Measurements from ENCODE around the gene SMURF1.
A peak's percentile ranks its signal among the peaks of the same experiment; 100 is the strongest.
"Not testable (repeated sequence)": the region's sequence is repeated elsewhere in the genome, so short reads cannot be mapped to it uniquely, and the experiment has no call there.

SMURF1 gene

DNA sequence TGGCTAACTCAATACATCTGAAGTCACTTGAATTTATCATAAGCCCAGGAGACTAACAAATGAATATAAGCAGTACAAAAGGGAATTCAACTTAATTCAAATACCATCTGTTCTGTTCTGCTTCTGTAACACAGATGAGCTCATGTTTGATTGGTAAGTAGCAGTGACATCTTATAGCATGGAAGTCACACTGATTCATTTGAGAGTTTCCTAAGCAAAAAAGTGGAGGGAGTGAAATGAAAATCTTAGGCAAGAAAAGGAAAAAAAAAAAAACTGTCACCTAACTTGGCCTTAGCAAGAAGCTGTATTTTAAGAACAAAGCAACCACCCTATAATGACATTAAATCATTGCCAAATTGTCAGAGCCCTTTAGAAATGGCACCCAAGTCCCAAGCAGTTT, 49.5 kb downstream of the SMURF1 start:
- no peak for DNase-seq

DNA sequence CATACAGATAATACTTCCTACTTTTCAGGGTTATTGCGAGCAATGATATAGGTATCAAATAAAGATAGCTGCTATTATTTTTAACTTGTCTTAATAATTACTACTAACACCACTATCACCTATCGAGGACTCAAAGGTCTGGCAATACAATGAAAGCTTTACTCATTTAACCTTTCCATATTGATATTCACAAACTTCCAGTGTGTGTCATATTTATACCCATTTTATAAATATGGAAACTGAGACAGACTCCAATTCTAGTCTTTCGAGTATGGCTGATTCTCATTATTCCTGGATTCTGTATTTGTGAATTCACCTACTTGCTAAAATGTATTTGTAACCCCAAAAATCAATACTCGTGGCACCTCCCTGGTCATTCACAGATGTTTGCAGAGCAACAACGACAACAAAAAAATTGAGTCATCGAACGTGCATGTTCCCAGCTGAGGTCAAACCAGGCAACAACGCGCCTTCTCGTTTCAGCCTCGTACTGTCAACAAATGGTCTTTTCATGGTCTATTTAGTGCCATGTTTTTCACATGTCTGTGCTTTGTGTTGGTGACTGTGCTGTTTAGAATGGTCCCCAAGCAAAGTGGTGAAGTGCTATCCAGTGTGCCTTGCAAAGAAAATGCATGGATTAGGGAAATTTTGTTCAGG, 51.7 kb downstream of the SMURF1 start:
- DNase-seq = no peak

DNA sequence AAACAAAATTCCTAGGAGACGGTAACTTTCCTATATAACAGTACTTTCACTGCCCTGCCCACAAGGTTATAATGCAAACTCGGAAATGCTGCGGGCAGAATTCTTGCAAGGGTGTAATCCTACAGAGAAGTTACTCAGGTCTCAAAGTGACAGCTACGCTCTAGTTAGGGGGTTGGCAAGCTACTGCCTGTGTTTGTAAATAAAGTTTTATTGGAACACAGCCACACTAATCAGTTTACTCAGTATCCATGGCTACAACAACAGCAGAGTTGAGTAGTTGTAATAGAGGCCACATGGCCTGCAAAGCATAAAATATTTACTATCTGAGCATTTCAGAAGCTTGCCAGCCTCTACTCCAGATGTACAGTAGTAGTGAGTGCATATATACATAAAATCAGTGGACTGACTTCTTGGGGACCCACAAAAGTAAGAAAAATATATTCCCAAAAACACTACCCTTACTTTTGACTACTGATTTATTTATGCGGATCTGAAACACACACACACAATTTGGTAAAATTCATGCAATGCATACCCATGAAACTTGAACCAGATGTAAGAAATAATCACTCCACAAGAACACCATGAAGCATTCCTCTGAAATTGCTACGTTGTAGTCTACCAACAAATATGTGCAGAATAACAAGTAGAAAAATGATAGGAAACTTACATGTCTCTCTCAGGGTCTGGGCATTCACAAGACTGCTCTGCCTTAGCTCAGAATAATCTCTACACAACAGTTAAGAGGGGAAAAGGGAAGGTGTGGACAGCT, 53.0 kb downstream of the SMURF1 start:
- DNase-seq = no peak

DNA sequence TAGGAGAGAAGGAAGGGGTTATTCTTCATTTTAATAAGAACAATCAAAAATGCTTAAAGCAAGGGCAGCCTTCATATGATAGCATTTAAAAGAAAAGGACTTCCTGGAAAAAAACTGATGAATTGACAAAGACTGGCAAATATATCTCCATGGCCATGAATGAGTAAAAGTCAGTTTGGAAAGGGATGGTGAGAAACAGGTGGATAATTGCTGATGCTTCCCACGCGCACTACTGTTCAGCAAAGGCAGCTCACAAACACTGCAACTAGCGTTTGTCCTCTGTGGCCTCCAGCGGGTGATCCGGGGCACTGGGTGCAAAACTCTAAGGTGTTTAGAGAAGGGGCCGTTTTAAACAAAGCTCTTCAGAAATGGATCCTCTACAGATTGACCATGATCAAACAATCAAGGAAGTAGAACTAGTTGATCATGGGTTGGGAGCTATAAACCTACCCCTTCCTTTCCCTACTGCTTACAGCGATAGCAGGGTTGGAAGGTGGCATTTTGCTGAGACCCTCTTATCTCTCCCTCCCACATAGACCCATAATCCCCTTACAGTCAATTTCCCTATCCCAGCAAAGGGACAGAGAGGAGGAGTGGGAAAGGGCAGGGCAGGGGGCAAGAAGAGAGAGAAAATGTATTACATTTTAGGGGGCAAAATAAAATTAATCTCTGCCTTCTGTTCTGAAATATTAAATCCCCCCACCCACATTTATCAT, 53.8 kb downstream of the SMURF1 start:
- DNase-seq = no peak

DNA sequence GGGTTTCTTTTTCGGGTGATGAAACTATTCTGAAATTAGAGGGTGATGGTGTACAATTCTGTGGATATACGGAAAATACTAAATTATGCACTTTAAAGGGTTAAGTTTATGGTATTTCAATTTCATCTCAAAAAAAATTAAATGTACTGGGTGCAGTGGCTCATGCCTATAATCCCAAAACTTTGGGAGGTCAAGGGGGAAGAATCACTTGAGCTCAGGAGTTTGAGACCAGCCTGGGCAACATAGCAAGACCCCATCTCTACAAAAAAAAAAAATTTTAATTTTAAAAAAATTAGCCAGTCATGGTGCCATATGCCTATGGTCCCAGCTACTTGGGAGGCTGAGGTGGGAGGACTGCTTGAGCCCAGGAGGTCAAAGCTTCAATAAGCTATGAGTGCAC, 57.0 kb downstream of the SMURF1 start:
- DNase-seq = no peak

DNA sequence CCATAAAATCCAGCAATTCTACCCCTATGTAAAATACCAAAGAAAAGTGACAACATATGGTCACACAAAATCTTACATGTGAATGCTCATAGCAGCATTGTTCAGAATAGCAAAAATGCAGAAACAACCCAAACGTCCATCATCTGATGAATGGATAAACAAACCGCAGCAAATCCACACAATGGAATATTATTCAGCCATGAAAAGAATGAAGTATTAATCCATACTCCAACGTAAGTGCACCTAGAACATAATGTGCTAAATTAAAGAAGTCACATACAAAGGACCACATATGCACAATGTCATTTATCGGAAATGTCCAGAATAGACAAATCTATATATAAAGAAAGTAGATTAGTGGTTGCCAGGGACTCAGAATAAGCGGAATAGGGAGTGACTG, 57.4 kb downstream of the SMURF1 start:
- no peak for DNase-seq

DNA sequence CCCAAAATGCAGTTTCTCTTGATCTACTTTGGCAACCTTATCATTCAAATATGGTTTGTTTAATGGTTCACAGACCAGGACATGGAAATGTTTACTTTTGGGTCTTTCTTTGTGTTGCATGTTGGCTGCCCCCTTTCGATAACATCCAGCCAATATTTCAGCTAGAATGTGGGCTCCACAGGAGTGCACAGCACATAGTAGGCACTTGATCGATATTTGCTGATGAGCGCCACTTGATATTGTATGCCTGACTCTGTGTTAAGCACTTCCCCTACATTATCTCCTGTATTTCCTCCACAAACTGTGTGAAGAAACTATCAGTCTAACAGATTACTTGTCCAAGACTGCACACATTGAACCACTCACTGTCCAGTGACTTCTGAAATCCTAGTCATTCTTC, 60.2 kb downstream of the SMURF1 start:
- DNase-seq = no peak

DNA sequence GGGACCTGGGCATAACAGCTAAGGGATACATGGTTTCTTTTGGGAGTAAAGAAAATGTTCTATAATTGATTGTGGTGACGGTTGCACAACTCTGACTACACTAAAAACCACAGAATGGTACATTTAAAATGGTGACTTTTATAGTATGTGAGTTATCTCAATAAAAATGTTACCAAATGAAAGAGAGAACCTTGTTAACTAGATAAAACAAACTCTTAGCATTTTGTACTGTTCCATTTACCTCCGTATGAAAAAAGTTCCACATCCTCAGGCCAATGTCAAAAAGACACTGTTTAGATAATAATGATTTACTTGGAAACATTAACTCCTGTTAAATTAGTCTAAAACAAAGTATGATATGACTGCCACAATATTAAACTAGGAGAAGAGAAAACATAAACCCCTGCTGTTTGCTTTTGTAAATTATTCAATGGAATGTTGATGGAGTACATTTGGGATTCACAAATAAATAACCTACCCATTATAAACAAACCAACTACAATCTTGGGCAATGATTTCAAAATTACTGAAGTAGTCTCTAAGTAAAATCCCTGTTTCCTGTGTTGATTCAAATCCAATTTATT, 60.7 kb downstream of the SMURF1 start:
- peak; percentile 22 for DNase-seq

DNA sequence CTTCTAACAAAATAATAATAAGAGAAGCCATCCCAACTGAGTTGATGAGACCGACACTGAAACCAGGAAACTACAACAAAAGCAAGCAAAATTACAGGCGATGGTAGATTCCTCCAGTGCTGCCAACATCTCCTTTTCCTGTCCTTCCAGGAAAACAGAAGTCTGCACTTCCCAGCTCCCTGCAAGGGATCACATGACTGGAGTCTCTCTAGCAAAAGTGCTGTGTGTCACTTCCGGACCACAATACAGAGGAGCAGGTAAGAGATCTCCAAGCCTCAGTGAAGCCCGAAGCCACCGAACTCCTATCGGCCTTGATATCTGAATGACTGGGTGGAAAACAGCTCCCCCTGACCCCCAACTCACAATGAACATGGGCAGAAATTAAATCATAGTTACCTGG, 63.2 kb downstream of the SMURF1 start:
- no peak for DNase-seq

DNA sequence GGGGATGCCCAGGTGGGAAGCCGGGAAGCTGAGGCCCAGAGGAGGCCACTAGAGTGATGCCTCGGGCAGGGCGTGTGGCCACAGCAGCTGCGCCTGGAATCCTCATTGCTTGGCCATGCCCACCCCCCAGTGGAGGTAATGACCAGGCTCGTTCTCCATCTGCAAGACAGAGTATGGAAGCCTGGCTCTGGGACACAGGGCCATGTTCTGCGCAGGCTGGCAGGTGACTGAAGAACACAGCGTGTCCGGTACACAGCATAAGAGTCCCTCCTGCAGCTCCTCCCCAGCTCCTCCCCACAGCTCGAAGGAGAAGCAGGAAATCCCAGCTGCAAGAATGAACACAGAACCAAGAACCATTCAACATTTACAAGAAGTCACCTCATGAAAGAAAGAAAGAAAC, 64.8 kb downstream of the SMURF1 start:
- no peak for DNase-seq

DNA sequence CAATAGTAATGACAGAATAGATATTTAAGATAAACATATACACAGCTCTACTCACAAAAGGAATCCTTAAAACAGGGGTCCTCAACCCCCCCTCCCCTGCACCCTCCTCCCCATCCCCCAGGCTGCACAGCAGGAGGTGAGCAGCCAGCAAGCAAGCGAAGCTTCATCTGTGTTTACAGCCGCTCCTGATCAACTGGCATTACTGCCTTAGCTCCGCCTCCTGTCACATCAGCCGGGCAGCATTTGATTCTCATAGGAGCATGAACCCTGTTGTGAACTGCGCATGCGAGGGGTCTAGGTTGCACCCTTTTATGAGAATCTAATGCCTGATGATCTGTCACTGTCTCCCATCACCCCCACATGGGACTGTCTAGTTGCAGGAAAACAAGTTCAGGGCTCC, 65.5 kb downstream of the SMURF1 start:
- DNase-seq = no peak

DNA sequence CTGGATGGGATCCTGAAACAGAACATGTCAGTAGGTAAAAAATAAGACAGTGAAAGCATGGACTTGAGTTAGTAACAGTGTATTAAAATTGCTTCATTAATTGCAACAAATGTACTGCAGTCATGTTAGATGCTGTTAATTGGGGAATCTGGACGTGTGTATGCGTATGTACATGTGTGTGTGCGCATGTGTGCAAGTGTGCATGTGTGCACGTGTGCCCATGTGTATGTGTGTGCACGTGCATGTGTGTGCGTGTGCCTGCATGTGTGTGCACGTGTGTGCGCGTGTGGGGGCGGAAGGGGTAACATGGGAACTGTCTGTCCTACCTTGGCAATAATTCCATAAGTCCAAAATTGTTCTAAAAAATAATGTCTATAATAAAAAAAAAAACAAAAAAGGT, 67.3 kb downstream of the SMURF1 start:
- no peak for DNase-seq

DNA sequence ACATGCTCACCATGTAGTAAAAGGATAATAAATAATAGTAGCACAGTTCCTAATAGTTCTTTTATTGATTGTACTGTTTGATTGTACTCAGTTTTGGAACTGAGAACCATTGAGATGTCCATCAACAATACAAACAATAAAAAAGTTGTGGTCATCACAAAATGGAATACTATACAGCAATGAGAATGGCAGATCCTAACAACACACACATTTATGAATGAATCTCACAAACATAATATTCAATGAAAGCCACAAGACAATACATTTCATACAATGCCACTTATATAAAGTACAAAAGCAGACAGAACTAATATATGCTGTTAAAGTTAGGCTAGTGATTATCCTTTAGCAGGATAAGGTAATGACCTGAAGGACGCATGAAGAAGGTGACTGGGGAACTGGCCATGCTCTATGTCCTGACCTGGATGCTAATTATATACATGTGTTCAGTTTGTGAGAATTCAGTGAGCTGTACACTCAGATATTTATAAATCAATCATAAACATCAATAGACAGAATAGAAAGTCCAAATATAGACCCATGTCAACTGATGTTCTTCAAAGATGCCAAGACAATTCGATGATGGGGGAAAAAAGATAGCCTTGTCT, 70.0 kb downstream of the SMURF1 start:
- DNase-seq = no peak

DNA sequence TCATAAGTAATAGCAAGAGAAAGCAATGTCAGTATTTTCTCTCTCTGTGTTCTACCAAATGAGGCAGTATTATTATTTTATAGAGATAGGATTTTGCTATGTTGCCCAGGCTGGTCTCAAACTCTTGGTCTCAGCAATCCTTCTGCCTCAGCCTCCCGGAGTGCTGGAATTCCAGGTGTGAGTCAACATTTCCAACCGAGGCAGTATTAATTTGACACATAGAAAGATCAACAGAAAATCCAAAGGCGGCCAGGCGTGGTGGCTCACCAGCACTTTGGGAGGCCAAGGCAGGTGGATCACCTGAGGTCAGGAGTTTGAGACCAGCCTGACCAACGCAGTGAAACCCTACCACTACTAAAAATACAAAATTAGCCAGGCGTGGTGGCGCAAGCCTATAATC, 71.8 kb downstream of the SMURF1 start:
- no peak for DNase-seq

DNA sequence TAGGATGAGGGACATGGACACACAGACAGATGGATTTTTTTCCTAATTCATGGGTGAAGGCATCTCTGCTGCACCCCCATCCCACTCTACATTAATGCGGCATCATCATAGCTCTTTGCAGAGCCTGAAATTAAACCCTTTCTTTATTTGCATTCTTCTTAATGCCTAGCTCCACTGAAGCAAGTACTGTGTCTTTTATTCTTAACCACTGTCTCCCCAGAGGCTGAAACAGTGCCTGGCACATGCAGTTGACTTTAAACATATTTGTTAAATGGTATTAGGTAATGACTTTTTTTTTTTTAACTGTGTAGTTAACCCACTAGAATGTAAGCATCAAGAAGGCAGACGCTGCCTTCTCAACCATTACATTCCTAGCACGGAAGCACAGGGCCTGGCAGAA, 73.5 kb downstream of the SMURF1 start:
- no peak for DNase-seq

DNA sequence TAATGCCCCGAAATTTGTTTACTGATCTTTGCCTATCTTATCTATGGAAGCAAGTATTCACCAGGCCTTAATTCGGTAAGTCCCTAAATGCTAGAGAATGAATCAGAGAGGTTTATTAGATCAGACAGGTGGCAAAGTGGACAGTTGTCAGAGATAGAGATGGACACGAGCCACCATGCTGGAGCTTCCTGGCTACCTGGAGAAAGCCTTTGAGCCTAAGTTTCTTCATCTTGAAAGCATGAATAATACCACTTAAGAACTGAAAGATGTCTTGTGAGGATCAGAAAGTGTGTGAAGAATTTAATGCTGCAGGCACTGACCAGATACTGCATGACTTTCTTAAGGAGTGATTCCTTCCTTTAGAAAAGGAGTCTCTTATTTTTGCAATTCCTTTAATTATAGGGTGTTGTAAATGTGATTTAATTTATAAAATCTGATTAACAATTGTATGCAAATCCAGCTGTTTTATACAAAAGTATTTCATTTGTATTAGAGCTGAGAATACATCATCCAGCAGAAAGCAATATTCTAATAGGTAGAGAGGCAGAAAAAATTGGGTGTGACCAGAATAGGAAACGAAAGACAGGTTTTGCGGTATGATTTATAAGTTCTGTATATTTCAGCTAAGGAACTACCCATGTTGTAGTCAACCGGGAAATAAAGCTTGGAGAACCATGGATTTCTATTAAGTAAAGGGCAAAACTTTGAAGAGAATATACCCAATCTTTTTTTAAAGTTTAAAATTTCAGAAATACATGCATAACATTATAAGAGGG, 82.7 kb downstream of the SMURF1 start:
- no peak for DNase-seq

DNA sequence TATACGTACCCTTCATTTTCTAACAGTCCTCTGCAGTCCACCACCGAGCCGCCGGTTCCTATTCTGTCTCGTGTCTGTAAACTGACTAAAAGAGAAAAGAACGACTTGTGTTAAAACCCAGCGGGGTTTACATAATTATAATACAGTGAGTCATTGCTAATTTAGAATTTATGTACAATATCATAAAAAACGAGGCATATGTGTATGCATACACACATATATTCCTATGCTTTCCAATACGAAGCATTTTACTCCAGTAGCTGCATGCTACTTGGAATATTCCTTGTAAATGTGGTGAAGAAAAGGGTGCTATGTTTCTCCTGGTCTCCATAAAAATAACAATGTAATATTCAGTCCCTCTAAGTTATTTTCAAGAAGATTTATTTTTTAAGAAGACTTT, 89.1 kb downstream of the SMURF1 start:
- DNase-seq = no peak

DNA sequence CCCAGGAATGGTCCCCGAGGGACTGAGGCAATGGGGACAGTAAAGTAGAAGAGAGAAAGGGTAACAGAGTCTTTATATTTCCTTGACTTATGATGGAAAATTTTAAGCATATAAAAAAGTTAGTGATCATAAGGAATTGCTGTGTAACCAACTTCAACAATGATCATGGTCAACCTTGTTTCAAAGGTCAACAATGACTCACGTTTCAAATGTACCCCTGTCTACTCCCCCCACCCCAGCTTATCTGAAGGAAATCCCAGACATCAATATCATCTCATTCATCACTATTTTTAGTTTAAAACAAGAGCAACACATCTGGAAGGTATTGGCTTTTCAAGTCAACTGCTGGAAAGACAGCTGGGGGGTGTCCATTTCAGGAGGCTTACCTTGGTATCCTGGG, 92.9 kb downstream of the SMURF1 start:
- no peak for DNase-seq

DNA sequence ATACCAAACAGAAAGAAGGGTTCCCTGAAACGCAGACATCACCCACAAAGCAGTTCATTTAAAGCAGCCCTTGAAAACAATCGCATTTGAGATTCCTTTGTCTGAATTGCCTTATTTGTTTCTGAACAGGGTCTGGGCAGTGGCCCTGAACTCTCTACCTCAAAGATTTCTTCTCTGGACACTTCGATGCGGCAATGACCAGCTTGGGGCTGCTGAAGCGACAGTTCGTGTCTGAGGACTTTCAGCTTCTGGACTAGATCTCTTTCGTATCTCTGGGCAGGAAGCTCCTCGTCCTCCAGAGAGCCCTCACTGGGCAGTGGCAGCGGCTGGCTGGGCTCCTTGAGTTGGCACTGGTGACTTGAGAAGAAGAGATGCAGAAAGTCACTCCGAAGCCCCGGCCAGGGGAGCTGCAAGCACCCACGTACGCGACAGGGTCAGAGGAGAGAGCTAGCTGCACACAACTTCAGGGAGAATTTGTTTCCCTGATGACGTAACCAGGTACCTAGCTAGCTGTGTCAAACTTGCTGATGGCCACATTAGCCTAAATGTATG, 96.3 kb downstream of the SMURF1 start:
- DNase-seq = no peak

DNA sequence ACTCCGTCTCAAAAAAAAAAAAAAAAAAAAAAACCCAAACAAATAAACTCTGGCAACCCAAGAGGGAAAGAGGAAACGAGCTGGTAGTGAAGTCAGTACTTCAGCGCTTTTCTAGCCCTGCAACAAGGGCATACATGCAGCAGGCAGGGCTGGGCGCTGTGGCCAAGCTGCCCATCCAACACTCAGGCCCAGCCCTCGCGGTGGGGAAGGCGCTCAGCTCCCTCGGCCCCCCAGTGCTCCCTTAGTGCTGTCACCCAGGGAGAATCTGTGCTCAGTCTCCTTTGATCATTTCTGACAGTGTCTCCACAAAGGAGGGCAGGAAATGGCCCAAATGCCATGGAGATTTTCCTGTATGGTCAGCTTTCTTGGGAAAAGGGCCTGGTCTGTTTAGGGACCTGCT, 97.2 kb downstream of the SMURF1 start:
- DNase-seq = no peak

DNA sequence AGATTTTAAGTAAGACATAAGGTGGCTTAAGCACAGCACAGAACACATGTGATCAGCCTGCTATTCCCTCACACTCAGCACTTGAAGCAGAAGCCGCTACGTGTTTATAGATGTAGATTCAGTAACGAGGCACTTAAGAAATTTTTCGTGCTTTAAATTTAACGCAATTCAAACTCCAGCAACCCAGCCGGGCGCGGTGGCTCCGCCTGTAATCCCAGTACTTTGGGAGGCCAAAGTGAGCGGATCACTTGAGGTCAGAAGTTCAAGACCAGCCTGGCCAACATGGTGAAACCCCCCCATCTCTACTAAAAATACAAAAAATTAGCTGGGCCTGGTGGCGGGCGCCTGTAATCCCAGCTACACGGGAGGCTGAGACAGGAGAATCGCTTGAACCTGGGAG, 97.6 kb downstream of the SMURF1 start:
- not testable (repeated sequence) for DNase-seq

DNA sequence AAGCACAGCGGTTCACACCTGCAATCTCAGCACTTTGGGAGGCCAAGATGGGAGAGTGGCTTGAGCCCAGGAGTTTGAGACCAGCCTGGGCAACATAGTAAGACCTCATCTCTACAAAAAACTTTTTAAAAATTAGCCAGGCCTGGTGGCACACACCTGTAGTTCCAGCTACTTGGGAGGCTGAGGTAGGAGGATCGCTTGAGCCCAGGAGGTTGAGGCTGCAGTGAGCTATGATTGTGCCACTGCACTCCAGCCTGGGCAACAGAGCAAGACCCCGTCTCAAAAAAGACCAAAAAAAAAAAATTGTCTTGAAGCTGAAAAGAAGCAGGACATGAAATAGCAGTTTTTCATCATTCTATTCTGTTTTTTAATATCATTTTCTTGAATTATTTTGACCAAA, 99.0 kb downstream of the SMURF1 start:
- DNase-seq = not testable (repeated sequence)

Measured in HCEC 1CT (cell line).